ENCODE measurements around the gene COX10. TPM values are rescaled to one million over a fixed set of nuclear protein-coding genes. Genes with fewer than 3 reads are reported as not detected.
A peak's percentile ranks its signal among the peaks of the same experiment; 100 is the strongest.
"Not testable (repeated sequence)": the region's sequence is repeated elsewhere in the genome, so short reads cannot be mapped to it uniquely, and the experiment has no call there.

COX10 gene
- 10.3 to 15.6 TPM (median 14.3 TPM) in 3 replicates for polyA plus RNA-seq
- polyA plus RNA-seq (2011; ENCODE audit: low read depth) = 8.0 TPM
- polyA plus RNA-seq (2011; cell fraction: cytosol; rRNA removed) = 13.1 and 14.8 TPM in 2 replicates
- 9.8 and 10.9 TPM in 2 replicates for polyA plus RNA-seq (2011; cell fraction: nucleus; rRNA removed)
- polyA plus RNA-seq (2012; ENCODE audit: low replicate concordance) = 8.6 and 11.3 TPM in 2 replicates
- polyA minus RNA-seq = 13.8 to 17.6 TPM (median 17.0 TPM) in 3 replicates
- 22.6 TPM for polyA minus RNA-seq (2011; cell fraction: cytosol; rRNA and poly(A)+ RNA removed)
- polyA minus RNA-seq (2011; cell fraction: nucleus; rRNA and poly(A)+ RNA removed) = 10.2 and 20.2 TPM in 2 replicates

- H3K36me3 ChIP-seq (ENCODE audit: control insufficient read depth in 2 of 2, extremely low read depth in 1 of 2, insufficient read depth in 2 of 2, low read length in 2 of 2) = peaks cover 0 to 2% of the 10 kb centered on the region in 2 experiments
- H3K27me3 ChIP-seq (ENCODE audit: control insufficient read depth, extremely low read depth, insufficient read depth, low read length) = no peaks in the 10 kb centered on the region
- no peaks in the 10 kb centered on the region for H3K9me3 ChIP-seq (ENCODE audit: control insufficient read depth, low read depth, low read length)
- TF ChIP-seq EZH2 (IDR thresholded peaks at IDR 0.05; ENCODE audit: low read length) = no peak
- no peak for TF ChIP-seq CTCF (optimal IDR thresholded peaks at IDR 0.05 in 1 of 3, IDR thresholded peaks at IDR 0.05 in 1 of 3, conservative IDR thresholded peaks at IDR 0.05 in 1 of 3; ENCODE audit: extremely low read depth in 1 of 3, insufficient read depth in 2 of 3, low read length in 3 of 3)
- H3K4me3 ChIP-seq (ENCODE audit: control insufficient read depth in 2 of 3, extremely low read depth in 1 of 3, insufficient read depth in 2 of 3, low read depth in 1 of 3, low read length in 3 of 3) = peak within 1 kb of the TSS; percentile 89 to 99 (median 92)
- dilution Hi-C loops (cut with MboI; ENCODE audit: extremely low pct_ligation_motif_present, low sequenced_read_pairs) = no loop called here
- H3K9ac ChIP-seq (ENCODE audit: control insufficient read depth, extremely low read depth, insufficient read depth, low read length) = peak within 1 kb of the TSS; percentile 95
- peak within 1 kb of the TSS; percentile 100 for H2AFZ ChIP-seq (ENCODE audit: control insufficient read depth, low read length)
- H3K4me2 ChIP-seq (ENCODE audit: control insufficient read depth, extremely low read depth, insufficient read depth, low read depth, low read length) = peak within 1 kb of the TSS; percentile 86
- peaks cover 23% of the 10 kb centered on the region for H3K4me1 ChIP-seq (ENCODE audit: control insufficient read depth, extremely low read depth, insufficient read depth, low read length)
- H3K27ac ChIP-seq (ENCODE audit: control insufficient read depth, insufficient read depth, low read length) = peak within 1 kb of the TSS; percentile 91
- H3K79me2 ChIP-seq (ENCODE audit: control insufficient read depth, insufficient read depth, low read length) = peaks cover 64% of the 10 kb centered on the region
- no peaks in the 10 kb centered on the region for H4K20me1 ChIP-seq (ENCODE audit: control insufficient read depth, extremely low read depth, insufficient read depth, low read length)
- FAIRE-seq = no peak
- peak; percentile 36 for DNase-seq (ENCODE audit: low read depth, low spot score)
- no peaks in the 10 kb centered on the region for H3K9me1 ChIP-seq (ENCODE audit: control insufficient read depth, extremely low read depth, insufficient read depth, low read length)
Observed at GRCh38 chr17:14069251-14070021, at the start of gene COX10. TSS of gene COX10 (plus strand) at chr17:14069504. CDS start at chr17:14069606, 102 bp downstream.

- FAIRE-seq = peak; percentile 23
- H3K27me3 ChIP-seq (ENCODE audit: control insufficient read depth, extremely low read depth, insufficient read depth, low read length); dilution Hi-C loops (cut with MboI; ENCODE audit: extremely low pct_ligation_motif_present, low sequenced_read_pairs); H3K79me2 ChIP-seq (ENCODE audit: control insufficient read depth, insufficient read depth, low read length); H3K4me1 ChIP-seq (ENCODE audit: control insufficient read depth, extremely low read depth, insufficient read depth, low read length); H3K27ac ChIP-seq (ENCODE audit: control insufficient read depth, insufficient read depth, low read length); H3K9me1 ChIP-seq (ENCODE audit: control insufficient read depth, extremely low read depth, insufficient read depth, low read length); H3K9me3 ChIP-seq (ENCODE audit: control insufficient read depth, low read depth, low read length); H3K4me2 ChIP-seq (ENCODE audit: control insufficient read depth, extremely low read depth, insufficient read depth, low read depth, low read length); H3K36me3 ChIP-seq (ENCODE audit: control insufficient read depth in 2 of 2, extremely low read depth in 1 of 2, insufficient read depth in 2 of 2, low read length in 2 of 2); H4K20me1 ChIP-seq (ENCODE audit: control insufficient read depth, extremely low read depth, insufficient read depth, low read length); H3K4me3 ChIP-seq (ENCODE audit: control insufficient read depth in 2 of 3, extremely low read depth in 1 of 3, insufficient read depth in 2 of 3, low read depth in 1 of 3, low read length in 3 of 3); H3K9ac ChIP-seq (ENCODE audit: control insufficient read depth, extremely low read depth, insufficient read depth, low read length); H2AFZ ChIP-seq (ENCODE audit: control insufficient read depth, low read length); DNase-seq (ENCODE audit: low read depth, low spot score): not testable (repeated sequence)
Observed at GRCh38 chr17:14021651-14022294, 47.5 kb upstream of the COX10 start.

- dilution Hi-C loops (cut with MboI; ENCODE audit: extremely low pct_ligation_motif_present, low sequenced_read_pairs); H3K79me2 ChIP-seq (ENCODE audit: control insufficient read depth, insufficient read depth, low read length): not testable (repeated sequence)
- peak; percentile 9 for FAIRE-seq
Observed at GRCh38 chr17:14029755-14030154, 39.5 kb upstream of the COX10 start.

More at GRCh38 chr17:14029755-14030154, 39.5 kb upstream of the COX10 start:
- not testable (repeated sequence) for DNase-seq (ENCODE audit: low read depth, low spot score); H3K9ac ChIP-seq (ENCODE audit: control insufficient read depth, extremely low read depth, insufficient read depth, low read length); H3K9me3 ChIP-seq (ENCODE audit: control insufficient read depth, low read depth, low read length); H3K4me2 ChIP-seq (ENCODE audit: control insufficient read depth, extremely low read depth, insufficient read depth, low read depth, low read length); H3K4me3 ChIP-seq (ENCODE audit: control insufficient read depth in 2 of 3, extremely low read depth in 1 of 3, insufficient read depth in 2 of 3, low read depth in 1 of 3, low read length in 3 of 3); H2AFZ ChIP-seq (ENCODE audit: control insufficient read depth, low read length); H3K27ac ChIP-seq (ENCODE audit: control insufficient read depth, insufficient read depth, low read length); H3K9me1 ChIP-seq (ENCODE audit: control insufficient read depth, extremely low read depth, insufficient read depth, low read length); H3K27me3 ChIP-seq (ENCODE audit: control insufficient read depth, extremely low read depth, insufficient read depth, low read length); H4K20me1 ChIP-seq (ENCODE audit: control insufficient read depth, extremely low read depth, insufficient read depth, low read length); H3K4me1 ChIP-seq (ENCODE audit: control insufficient read depth, extremely low read depth, insufficient read depth, low read length); H3K36me3 ChIP-seq (ENCODE audit: control insufficient read depth in 2 of 2, extremely low read depth in 1 of 2, insufficient read depth in 2 of 2, low read length in 2 of 2)

Measured in keratinocyte (primary cell).